ENCODE results near the gene EMC7.
"Not testable (repeated sequence)": the region's sequence is repeated elsewhere in the genome, so short reads cannot be mapped to it uniquely, and the experiment has no call there.

EMC7 gene

DNA sequence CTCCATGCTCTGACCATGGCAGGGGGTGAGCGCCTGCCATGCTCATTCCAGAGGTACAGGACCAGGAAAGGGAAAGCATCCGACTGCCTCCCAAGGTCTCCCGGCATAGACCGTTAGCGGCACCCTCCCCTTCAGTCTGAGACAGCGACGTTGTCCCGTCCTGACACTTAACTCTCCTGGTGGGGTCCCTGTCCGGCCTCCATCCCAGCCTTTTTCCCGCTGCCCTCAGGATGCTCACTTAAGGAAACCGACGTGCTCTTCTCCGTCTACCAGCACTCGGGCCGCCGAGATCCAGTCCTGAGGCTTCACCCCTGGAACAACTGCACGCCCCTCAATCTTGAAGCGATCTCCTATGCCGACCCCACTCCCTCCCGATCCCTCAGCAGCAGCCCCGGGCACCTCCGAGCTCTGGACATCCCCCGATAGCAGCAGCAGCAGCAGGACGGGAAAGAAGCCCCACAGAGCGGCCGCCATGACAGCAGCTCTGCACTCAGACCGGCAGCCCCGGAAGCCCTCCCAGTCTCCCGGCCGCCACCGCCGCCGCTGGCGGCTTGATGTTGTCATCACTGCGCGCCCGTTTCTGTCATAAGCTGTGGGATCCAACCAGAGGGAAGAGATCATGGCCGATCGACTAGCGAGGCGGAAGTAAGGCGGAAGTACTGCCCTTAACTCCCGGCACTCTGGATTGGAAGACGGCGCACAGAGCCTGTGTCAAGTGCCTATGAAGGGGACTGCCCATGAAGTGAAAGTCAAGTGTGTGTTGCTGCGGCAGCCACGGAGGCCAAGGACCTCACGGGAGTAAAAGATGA lies at the start of gene EMC7, which contains the start of gene PGBD4:
EMC7 (minus strand) TSS at position 497 of the 809 bp plus-strand sequence; CDS start at position 474, 23 bp downstream.
PGBD4 (plus strand) TSS at position 718 of the 809 bp plus-strand sequence. CDS start 449 bp downstream, outside the sequence.
- DNase-seq (ENCODE audit: low read depth): peak; percentile 99

DNA sequence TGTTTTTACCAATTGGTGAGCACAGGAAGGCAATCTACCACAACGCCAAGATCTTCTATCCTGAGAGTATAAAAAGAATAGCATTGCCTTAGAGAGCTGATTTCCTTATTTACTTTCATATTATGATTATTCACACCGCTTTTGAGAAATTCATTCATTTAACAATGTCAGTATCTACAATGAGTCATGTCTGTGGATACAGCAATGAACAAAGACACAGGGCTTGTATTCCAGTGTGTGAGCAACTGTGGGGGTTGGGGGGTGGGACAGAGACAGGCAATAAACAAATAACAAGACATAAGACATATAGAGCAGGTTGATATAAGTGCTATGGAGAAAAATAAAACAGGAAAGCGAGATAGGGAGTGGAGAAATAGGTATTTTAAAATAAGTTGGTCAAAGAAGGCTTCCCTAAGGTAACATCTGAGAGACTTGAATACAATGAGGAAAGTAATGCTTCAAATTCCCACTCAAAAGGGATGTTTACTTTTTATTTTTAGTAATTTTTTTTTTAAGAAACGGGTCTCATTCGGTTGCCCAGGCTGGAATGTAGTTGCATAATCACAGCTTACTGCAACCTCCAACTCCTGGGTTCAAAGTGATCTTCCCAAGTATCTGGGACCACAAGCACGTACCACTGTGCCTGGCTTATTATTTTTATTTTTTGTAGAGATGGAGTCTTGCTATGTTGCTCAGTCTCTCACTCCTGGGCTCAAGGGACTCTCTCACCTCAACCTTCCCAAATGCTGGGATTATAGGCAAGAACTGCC lies 45.9 kb upstream of the EMC7 start:
- no peak for DNase-seq (ENCODE audit: low read depth)

DNA sequence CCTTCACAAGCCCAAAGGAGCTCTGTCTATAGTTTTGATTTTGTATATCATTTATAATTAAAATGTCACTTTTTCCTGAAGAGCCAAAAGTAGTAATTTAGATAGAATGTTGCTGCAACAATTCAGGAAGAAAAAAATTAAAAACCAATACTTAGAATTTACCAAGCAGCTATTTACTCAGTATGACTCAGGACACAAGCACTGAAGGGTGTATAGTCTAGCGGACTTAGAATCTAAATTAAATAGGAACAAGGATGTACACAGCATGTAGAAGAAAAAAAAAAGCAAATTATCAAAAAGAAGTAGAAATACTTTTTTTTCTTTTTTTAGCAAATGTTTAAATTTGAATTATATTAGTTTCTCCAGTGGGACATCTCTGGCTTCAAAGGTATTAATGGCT lies 31.8 kb upstream of the EMC7 start:
- DNase-seq (ENCODE audit: low read depth): no peak

DNA sequence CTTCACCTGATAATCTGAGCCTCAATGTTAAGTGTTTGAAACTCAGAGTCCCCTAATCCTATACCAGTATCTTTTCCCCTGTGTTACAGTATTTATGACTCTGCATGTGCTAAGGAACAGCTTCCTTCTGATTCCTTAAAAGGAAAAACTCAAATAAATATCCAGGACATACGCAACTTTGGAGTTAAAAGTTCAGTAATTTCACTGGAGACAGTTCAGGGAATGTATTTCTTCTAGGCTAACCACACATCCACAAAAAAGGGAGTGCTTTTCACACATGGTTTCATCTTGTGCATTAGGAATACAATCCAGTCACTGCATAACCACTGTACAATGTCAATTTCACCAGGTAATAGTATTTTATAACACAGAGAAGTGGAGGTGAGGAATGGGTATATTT lies 31.2 kb upstream of the EMC7 start:
- no peak for DNase-seq (ENCODE audit: low read depth)

DNA sequence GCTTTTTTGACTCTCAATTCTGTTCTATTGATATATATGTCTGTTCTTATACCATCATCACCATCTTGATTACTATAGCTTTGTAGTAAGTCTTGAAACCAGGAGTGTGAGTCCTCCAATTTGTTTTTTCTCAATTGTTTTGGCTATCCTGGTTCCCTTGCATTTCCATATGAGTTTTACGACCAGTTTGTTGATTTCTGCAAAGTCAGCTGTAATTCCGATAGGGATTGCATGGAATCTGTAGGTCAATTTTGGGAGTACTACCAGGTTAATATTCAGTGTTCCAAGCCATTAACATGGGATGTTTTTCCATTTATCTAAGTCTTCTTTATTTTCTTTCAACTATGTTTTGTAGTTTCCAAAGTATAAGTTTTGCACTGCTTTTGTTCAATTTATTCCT lies 27.2 kb upstream of the EMC7 start:
- DNase-seq (ENCODE audit: low read depth): no peak

DNA sequence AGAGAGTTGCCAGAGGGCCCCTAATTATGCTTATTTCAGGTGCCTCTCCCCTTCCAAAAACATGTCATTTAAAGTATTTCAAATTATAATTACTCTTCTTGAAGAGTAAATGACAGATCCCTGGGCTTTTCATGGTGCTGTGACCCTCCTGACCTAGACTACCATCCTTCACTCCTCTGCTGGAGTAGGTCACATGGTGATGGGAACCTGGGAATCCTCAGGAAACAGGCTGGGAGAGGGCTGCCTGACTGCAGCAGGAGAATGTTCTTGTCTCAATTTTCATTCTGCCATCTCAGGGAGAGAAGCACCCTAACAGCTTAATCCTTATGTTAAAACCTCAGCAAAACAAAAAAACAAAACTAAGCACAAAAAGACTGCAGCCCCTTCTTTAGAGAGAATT lies 24.9 kb upstream of the EMC7 start:
- no peak for DNase-seq (ENCODE audit: low read depth)

DNA sequence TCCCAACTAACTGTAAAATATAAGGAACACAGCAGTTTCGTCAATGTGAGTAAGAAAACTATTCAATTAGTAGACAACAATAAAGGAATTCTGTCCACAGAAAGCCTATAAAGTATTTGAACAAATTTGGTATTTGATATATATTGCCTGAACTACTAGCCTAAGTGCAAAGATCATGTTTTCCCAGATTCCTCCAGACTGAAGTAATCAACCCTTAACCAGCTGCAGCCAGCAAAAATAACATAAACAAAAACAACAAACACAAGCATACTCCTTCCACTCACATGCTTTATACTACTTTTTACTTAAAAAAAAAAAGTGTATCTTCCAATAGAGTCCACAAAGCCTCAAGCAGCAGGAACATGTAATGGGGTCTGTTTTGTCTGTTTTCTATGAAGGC lies 24.3 kb upstream of the EMC7 start:
- no peak for DNase-seq (ENCODE audit: low read depth)

DNA sequence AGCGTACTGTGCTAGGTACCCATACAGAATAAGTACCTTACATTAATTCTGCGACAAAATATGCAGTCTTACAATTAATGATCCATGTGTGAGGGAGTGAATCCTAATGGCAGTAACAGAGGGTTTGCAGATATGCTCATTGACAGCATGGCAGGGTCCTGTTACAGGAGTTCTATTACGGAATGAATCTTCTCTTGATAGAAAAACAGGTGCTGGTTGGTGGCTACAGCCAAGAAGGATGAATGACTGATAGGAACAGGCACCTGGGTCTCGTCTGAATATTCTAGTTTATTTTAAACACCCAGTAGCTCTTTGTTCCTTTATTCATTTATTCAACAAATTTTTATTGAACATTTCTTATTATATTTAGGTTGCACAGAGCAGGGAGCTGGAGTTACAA lies 23.0 kb upstream of the EMC7 start:
- no peak for DNase-seq (ENCODE audit: low read depth)

DNA sequence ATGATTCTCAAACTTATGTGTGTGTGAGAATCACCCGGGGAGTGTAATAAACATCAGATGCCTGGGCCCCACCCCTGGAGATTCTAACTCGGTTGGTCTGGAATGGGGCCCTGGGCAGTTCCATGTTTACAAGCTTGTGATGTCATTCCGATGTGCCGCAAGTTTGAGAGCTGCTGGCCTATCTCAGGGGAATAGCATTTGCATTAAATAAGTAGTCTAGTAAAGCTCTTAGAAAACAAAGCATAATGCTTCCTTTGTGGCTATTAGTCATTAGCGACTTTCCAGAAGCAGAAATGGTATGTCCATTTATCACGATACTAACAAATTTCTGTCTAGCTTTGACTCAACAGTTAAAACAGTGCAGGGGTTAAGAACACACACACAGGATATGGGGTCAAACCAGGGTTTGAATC lies 21.1 kb upstream of the EMC7 start:
- no peak for DNase-seq (ENCODE audit: low read depth)

DNA sequence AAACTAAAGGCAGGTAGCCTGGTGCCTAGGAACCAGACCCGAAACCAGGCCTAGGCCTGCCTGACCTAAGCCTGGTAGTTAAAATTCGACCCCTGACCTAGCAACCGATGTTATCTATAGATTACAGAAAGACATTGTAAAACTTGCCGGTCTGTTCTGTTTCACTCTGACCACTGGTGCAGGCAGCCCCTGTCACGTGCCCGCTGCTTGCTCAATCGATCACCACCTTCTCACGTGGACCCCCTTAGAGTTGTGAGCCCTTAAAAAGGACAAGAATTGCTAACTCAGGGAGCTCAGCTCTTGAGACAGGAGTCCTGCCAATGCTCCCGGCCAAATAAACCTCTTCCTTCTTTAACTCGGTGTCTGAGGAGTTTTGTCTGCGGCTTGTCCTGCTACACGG lies 20.1 kb upstream of the EMC7 start:
- DNase-seq (ENCODE audit: low read depth): not testable (repeated sequence)

DNA sequence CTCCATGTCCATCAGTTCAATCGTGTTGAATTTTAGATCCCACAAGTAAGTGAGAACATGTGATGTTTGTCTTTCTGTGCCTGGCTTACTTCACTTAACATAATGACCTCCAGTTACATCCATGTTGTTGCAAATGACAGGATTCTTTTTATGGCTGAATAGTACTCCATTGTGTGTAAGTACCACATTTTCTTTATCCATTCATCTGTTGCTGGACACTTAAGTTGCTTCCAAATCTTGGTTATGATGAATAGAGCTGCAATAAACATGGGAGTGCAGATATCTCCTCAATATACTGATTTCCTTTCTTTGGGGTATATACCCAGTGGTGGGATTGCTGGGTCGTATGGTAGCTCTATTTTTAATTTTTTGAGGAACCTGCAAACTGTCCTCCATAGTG lies 18.8 kb upstream of the EMC7 start:
- not testable (repeated sequence) for DNase-seq (ENCODE audit: low read depth)

DNA sequence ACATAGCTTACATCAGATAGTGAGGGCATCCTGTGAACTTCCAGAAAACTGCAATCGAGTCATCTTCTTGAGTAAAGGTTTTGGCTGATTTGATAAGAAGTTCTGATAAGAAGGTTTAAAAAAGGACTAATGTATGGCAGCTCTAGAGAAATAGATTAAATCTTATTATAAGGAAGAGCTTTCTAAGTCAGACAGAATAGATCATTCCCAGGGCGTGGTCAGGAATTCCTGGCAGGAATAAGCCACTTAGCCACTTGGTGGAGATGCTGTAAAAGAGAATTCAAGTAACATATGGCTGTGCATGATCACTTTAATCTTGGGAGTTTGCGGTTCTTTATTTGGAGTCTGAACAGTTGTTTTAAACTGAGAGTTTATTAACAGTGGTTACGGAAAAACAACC lies 17.6 kb upstream of the EMC7 start:
- no peak for DNase-seq (ENCODE audit: low read depth)

DNA sequence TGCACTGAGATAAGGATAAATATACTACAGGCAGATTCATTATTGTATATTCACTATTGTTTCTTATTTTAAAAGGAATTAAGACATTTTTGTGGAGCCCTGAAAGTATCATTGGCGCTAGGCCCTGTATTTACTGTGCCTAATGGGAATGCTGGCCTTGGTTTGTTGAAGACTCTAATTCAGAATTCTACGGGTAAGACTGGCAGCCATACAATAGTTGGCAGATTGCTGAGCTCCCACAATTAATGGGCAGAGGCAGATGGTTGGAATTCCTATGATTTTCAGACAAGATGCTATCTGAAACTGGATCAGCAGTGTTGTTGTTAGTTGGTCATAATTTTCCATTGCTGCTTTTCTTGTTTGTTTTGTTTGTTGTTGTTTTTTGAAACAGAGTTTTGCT lies 15.0 kb upstream of the EMC7 start:
- DNase-seq (ENCODE audit: low read depth): no peak

DNA sequence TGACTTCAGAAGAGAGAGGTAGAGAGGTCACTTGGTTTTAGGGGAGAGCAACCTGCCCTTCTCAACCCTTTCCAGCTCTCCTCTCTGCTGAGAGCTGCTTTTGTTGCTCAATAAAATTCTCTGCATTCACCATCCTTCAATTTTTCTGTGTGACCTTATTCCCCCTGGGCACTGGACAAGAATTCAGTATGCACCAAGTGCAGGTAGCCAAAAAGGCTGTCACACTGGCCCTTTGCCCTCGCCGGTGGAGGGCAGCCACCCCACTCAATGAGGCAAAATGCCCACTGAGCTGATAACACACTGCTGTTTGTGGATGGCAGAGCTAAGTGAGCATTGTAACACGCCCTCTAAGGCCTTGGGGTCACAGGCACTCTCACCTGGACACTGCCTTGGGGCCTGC lies 13.1 kb upstream of the EMC7 start:
- no peak for DNase-seq (ENCODE audit: low read depth)

DNA sequence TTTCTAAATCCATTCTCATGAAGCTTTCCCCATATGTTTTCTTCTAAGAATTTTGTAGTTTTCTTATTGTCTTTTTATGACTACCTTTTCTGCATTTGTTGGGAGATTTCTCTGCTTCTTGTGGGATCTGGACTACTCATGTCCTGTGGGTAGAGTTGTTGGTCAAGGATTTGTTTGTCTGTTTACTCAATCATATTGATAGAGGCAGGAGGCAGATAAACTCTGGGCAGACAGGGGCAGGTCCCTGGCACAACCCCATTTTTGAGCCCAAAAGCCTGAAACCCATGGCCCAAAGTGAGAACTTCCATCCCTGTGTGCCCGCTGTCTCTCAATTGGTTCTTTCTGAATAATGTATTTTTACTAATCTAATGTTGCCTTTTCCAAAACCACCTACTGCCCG lies 12.6 kb upstream of the EMC7 start:
- DNase-seq (ENCODE audit: low read depth): no peak

DNA sequence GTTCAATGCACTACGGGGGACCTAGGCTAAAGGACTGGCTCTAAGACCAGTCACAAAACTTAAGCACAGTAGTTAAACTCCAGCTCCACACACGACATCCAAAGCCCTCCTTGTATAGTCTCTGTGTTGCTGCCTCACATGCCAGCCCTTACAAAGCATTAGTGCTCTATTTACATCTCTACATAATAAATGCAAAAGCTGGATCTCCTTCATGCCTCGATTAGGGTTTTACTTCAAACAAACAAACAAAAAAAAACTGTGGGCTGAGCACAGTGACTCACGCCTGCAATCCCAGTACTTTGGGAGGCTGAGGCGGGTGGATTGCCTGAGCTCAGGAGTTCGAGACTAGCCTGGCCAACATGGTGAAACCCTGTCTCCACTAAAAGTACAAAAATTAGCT lies 9.8 kb upstream of the EMC7 start:
- DNase-seq (ENCODE audit: low read depth): no peak

DNA sequence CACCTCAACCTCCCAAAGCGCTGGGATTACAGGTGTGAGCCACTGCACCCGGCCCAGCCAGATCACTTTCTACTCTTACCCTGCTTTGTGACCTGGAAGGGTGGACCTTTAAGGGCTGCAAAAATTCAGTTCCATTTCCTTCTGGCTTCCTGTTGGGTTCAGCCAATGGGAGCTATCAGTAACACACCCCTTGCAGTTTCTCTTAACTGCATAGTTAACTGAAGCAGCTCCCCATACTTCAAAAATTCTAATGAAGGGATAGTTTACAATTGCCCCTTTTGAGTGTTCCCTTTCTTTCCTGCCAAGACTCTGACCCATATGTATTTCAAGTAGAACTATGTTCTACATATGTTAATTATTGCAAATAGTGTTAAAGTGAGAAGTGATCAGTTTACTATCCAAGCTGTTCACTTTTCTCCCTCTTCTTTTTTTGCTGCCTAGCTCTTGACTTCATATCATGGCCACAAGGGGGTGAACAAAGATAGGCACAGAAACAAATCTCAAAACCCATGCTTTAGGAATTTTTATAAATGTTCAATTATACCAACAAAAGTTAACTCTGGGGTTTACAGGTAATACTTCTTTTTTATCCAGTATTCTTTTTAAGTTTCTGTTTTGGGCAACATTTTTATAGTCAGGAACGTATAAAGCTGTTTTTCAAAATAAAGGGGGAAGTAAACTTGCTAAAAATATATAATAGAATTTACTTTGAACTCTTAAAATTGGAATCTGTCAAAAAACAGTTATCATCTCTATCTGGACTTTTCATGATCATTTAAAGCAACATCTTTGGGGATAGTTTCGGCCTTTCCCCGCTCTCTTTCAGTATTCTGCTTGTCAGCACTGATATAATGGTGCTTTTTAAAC lies 8.4 kb upstream of the EMC7 start:
- DNase-seq (ENCODE audit: low read depth): no peak

DNA sequence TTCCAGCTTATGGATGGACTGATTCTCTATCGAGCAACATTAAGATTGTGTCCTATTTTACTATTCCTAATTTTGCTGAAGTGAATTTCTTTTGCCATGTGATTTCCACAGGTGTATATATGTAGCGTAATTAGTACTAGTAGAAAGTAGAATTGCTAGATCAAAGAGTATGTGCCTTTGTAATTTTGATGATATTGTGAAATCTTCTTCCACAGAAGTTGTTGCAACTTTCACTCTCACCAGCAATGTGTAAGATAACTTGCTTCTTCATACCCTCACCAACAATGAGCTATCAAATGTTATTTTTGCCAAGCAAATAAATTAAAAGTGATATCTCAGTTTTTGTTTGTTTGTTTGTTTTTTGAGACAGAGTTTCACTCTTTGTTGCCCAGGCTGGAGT lies 5.7 kb upstream of the EMC7 start:
- no peak for DNase-seq (ENCODE audit: low read depth)

DNA sequence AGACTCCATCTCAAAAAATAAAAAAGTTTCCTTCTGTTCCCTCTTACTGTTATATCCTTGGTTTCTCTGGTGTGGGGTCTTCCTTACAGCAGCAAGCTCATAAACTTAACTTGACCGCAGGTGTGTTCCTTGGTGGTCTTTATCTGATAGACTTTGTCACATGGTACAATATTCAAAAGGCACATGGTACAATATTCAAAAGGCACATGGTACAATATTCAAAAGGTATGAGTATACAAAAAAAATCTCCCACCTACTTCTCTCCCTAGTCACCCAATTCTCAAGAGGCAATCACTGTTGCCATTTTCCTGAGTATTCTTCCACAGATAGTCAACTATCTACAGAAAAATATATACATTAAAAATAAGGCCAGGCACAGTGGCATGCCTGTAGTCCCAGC lies 4.8 kb upstream of the EMC7 start:
- no peak for DNase-seq (ENCODE audit: low read depth)

DNA sequence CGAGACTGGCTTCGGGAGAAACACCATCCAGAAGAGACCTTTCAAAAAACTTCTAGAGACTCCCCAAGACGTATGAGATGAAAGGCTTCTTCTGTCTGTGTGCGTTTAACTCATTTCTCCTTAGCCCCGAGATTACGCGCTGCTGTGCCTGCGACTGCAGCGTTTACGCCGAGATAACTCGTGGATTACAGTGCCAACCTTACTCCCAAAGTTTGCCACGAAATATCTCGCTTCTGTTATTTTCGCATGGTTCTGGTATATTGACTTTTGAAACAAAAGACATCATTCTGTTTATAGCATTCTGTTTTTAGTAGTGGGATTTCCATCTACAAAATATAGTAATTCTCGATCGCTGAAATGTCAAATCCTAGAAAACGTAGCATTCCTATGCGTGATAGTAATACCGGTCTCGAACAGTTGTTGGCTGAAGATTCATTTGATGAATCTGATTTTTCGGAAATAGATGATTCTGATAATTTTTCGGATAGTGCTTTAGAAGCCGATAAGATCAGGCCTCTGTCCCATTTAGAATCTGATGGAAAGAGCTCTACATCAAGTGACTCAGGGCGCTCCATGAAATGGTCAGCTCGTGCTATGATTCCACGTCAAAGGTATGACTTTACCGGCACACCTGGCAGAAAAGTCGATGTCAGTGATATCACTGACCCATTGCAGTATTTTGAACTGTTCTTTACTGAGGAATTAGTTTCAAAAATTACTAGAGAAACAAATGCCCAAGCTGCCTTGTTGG lies 688 bp upstream of the EMC7 start:
- DNase-seq (ENCODE audit: low read depth): no peak

DNA sequence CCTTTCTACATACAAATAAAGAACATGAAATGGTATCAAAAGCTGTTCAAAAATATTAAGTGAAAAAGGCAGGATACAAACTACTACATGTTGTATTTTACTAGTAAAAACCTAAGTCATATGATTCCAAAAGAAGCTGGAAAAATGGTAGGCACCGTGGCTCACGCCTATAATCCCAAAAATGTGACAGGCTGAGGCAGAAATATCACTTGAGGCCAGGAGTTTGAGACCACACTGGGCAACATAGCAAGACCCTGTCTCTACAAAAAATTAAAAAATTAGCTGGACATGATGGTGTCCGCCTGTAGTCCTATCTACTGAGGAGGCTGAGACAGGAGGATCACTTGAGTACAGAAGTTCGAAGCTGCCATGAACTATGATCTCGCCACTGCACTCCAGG lies 1.7 kb downstream of the EMC7 start:
- no peak for DNase-seq (ENCODE audit: low read depth)

DNA sequence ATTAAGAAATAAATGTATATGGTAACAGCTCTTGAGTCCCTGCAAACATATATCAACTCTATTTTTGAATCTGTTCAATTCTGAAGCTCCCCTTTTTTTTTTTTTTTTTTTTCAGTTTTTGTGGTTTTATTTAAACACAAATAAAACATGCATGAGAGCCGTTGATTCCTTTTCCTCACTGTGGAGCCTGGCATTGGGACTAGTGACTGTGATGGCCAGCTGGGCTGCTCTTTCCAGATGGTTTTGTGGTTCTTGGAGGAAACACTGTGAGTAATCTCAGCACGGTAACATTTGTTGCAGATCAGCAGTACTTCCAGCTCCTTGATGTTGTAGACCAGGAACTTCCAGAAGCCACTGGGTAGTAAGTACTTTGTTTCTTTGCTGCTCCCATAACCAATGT lies 15.9 kb downstream of the EMC7 start:
- no peak for DNase-seq (ENCODE audit: low read depth)
